Measurements from ENCODE around the gene ETS1.

ETS1 gene

GRCh38 chr11:128516886-128517285, 70.5 kb downstream of the ETS1 start:
- peak; percentile 5; the same call in 1 of the 2 replicates for TF ChIP-seq SIN3A (IDR thresholded peaks at IDR 0.05; ENCODE audit: borderline replicate concordance, insufficient read depth, low read length)
- TF ChIP-seq, protein P1, sequence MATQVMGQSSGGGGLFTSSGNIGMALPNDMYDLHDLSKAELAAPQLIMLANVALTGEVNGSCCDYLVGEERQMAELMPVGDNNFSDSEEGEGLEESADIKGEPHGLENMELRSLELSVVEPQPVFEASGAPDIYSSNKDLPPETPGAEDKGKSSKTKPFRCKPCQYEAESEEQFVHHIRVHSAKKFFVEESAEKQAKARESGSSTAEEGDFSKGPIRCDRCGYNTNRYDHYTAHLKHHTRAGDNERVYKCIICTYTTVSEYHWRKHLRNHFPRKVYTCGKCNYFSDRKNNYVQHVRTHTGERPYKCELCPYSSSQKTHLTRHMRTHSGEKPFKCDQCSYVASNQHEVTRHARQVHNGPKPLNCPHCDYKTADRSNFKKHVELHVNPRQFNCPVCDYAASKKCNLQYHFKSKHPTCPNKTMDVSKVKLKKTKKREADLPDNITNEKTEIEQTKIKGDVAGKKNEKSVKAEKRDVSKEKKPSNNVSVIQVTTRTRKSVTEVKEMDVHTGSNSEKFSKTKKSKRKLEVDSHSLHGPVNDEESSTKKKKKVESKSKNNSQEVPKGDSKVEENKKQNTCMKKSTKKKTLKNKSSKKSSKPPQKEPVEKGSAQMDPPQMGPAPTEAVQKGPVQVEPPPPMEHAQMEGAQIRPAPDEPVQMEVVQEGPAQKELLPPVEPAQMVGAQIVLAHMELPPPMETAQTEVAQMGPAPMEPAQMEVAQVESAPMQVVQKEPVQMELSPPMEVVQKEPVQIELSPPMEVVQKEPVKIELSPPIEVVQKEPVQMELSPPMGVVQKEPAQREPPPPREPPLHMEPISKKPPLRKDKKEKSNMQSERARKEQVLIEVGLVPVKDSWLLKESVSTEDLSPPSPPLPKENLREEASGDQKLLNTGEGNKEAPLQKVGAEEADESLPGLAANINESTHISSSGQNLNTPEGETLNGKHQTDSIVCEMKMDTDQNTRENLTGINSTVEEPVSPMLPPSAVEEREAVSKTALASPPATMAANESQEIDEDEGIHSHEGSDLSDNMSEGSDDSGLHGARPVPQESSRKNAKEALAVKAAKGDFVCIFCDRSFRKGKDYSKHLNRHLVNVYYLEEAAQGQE (IDR thresholded peaks at IDR 0.05; ENCODE audit: insufficient read depth in 1 of 2, low read depth in 2 of 2, low read length in 2 of 2), result no peak

DNA sequence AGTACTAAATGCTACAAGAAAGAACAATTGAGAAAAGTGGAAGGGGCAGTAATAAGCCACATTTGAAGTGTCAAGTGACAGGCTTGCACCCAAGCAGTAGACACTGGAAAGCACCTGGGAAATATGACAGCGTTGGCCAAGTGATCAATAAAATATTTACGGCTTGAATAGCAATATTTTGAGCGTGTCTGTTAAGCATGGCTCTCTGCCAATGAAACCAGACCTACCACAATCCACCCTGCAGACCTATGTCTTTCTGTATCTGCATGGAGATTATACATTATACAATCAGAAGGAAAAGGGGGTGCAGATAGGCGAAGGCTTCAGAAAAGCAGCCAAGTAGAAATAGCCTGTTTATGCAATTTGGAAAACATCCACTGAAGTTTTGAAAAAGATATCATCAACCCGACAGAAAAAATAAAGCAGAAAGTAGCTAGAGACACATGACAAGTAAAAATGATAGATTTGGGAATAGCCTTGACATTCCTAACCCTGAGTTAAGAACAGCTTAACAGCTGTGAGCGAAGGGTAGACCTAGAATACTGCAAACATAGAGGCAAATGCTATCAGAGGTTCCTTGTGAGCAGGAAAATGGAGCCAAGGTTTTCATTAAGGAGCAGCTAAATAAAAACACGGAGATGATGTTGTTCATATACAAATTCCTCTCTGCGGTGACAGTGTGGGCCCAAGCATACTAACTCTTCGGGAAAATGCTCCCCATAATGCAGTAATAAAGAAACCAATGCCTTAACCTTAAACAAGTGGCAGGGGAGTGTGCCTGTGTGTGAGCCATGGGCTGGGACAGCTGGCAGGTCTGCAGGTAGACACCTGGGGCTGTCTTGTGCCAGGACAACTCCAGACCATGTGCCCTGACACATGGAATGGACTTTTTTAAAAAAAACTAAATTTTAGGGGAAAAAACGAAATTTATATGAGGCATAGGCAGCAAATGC, 71.3 kb downstream of the ETS1 start:
- TF ChIP-seq POLR2AphosphoS5 (IDR thresholded peaks at IDR 0.05; ENCODE audit: low read depth, low read length), result no peak
- TF ChIP-seq FOXP2 (optimal IDR thresholded peaks at IDR 0.05; ENCODE audit: borderline replicate concordance, extremely low read depth, extremely low read length, insufficient read depth), result no peak
- TF ChIP-seq, protein P1 (IDR thresholded peaks at IDR 0.05; ENCODE audit: insufficient read depth in 1 of 2, low read depth in 2 of 2, low read length in 2 of 2), result no peak
- TF ChIP-seq TAF1 (IDR thresholded peaks at IDR 0.05; ENCODE audit: borderline replicate concordance, insufficient read depth, low read length), result no peak
- TF ChIP-seq SIN3A (IDR thresholded peaks at IDR 0.05; ENCODE audit: borderline replicate concordance, insufficient read depth, low read length), result no peak

GRCh38 chr11:128515086-128515485, 72.3 kb downstream of the ETS1 start:
- TF ChIP-seq, protein P1 (IDR thresholded peaks at IDR 0.05; ENCODE audit: insufficient read depth in 1 of 2, low read depth in 2 of 2, low read length in 2 of 2), result no peak
- TF ChIP-seq POLR2AphosphoS5 (IDR thresholded peaks at IDR 0.05; ENCODE audit: low read depth, low read length), result no peak
- TF ChIP-seq SIN3A (IDR thresholded peaks at IDR 0.05; ENCODE audit: borderline replicate concordance, insufficient read depth, low read length), result no peak
- TF ChIP-seq TAF1 (IDR thresholded peaks at IDR 0.05; ENCODE audit: borderline replicate concordance, insufficient read depth, low read length), result no peak
- no peak for TF ChIP-seq FOXP2 (optimal IDR thresholded peaks at IDR 0.05; ENCODE audit: borderline replicate concordance, extremely low read depth, extremely low read length, insufficient read depth)

GRCh38 chr11:128513915-128514681, 73.3 kb downstream of the ETS1 start:
- TF ChIP-seq SIN3A (IDR thresholded peaks at IDR 0.05; ENCODE audit: borderline replicate concordance, insufficient read depth, low read length) (no peak), POLR2AphosphoS5 (IDR thresholded peaks at IDR 0.05; ENCODE audit: low read depth, low read length) (peak; percentile 3; the same call in 1 of the 2 replicates)

DNA sequence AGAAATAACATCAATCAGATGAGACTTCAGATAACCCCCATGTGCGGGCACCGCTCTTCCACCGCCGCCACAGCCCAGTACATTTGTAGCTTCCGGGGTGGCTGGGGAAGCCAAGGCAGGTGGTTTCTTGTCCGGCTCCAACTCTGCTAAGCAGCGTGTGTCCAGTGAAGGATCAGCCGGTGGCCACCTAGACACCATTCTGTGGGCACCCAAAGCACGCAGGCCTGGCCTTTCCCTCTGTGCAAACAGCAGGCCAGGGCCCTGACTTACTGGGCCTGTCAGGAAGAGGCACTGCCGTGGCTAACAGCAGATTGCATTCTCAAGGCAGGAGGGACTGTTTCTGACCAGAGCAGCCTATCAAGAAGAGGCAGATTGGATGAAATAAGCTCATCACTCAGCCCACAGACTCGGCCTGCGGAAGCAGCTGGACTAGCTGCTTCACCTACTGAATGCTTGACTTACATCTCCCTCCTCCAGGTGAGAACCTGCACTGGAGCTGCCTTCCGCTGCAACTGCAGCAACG, 74.8 kb downstream of the ETS1 start:
- TF ChIP-seq TAF1 (IDR thresholded peaks at IDR 0.05; ENCODE audit: borderline replicate concordance, insufficient read depth, low read length) (no peak), SIN3A (IDR thresholded peaks at IDR 0.05; ENCODE audit: borderline replicate concordance, insufficient read depth, low read length) (0 out of 2 replicates have a peak, but pooled peaks have one; percentile 21), POLR2AphosphoS5 (IDR thresholded peaks at IDR 0.05; ENCODE audit: low read depth, low read length) (peak; percentile 51; the same call in 1 of the 2 replicates), FOXP2 (optimal IDR thresholded peaks at IDR 0.05; ENCODE audit: borderline replicate concordance, extremely low read depth, extremely low read length, insufficient read depth) (no peak)
- TF ChIP-seq, protein P1 (IDR thresholded peaks at IDR 0.05; ENCODE audit: insufficient read depth in 1 of 2, low read depth in 2 of 2, low read length in 2 of 2), result 0 out of 4 replicates have a peak, but pooled peaks of 1 of the 2 experiments have one; percentile 9
